ENCODE results near the gene HES6.

DNA sequence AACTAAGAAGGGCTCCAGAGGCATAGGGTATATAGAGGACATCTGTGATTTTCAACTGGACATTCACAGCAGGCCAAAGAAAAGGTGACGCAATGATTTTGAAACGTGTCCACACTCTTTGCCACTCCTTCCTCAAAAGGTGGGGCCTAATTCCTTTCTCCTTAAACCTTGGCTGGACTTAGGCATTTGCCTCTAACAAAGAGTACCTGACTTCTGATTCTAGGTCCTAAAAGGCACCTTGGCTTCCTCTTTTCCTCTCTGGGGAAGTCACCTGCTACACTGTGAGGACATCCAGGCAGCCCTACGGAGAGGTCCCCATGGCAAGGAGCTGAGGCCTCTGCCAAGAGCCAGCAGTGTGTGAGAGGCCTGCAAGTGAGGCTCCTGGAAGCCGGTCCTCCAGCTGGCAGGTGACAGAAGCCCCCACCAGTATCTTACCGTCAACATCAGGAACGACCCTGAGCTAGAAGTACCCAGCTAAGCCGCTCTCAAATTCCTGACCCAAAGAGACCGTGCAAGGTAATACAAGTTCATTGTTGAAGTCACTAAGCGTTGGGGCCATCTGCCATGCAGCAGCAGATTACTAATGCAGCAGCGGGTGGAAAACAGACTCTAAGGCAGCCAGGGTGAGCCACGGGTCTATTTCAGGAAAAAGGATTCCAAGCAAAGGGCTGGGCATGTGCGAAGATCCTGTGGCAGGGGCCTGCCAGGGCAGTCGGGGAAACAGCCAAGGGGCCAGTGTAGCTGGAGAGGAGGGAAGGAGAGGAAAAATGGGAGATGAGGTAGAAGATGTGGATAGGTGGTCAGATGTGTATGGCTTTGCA is 7.4 kb upstream of the HES6 start:
- TF ChIP-seq, protein P1, sequence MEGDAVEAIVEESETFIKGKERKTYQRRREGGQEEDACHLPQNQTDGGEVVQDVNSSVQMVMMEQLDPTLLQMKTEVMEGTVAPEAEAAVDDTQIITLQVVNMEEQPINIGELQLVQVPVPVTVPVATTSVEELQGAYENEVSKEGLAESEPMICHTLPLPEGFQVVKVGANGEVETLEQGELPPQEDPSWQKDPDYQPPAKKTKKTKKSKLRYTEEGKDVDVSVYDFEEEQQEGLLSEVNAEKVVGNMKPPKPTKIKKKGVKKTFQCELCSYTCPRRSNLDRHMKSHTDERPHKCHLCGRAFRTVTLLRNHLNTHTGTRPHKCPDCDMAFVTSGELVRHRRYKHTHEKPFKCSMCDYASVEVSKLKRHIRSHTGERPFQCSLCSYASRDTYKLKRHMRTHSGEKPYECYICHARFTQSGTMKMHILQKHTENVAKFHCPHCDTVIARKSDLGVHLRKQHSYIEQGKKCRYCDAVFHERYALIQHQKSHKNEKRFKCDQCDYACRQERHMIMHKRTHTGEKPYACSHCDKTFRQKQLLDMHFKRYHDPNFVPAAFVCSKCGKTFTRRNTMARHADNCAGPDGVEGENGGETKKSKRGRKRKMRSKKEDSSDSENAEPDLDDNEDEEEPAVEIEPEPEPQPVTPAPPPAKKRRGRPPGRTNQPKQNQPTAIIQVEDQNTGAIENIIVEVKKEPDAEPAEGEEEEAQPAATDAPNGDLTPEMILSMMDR (conservative IDR thresholded peaks at IDR 0.05; ENCODE audit: low read length) = no peak
- no peak for TF ChIP-seq EZH2phosphoT487 (IDR thresholded peaks at IDR 0.05; ENCODE audit: borderline replicate concordance, low read depth, low read length)
